Gastrocnemius medialis (tissue), 4 donors: ENCODE data around the gene SLC39A11.

ENCODE experiments used
- POLR2A ChIP-seq, 2 donors: fragments of 450-650 bp; IDR thresholded peaks; one replicate each; pipeline ENCODE4 v1.6.1; 2017; ENCODE audit warnings: antibody characterized with exemption in 2 of 2, mild to moderate bottlenecking in 2 of 2, moderate library complexity in 2 of 2
- TF ChIP-seq, protein P1 (sequence below), 5 experiments: fragments of 450-650 bp in 3 of 5; fragments of 200-600 bp in 2 of 5; sonication (generic) in 2 of 5; IDR thresholded peaks in 4 of 5; conservative IDR thresholded peaks in 1 of 5; 1 replicate in 4 of 5; 2 replicates in 1 of 5; pipeline ENCODE4 v1.5.1; 2016 to 2019; ENCODE audit warnings: antibody characterized with exemption in 5 of 5, mild to moderate bottlenecking in 3 of 5, moderate library complexity in 3 of 5

DNA sequence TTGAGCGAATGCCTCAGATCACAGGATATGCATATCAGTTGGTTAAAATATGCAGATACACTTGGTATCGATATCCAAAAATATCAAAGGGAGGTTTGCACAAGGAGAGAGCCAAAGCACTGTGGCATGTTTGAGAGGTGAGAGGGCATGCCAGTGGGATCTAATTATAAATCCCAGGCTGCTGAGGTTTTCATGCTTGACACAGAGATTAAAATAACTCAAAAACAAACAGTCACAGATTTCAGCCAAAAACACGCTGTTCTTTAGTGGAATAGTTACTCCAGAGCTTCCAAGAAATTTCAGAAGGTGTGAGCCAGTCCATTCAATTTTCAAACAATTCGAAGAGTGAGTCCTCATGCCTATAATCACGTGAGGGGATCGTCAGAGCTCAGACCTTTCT, 493.8 kb downstream of the SLC39A11 start:
- no peak for TF ChIP-seq POLR2A (IDR thresholded peaks at IDR 0.05)
- TF ChIP-seq, protein P1, sequence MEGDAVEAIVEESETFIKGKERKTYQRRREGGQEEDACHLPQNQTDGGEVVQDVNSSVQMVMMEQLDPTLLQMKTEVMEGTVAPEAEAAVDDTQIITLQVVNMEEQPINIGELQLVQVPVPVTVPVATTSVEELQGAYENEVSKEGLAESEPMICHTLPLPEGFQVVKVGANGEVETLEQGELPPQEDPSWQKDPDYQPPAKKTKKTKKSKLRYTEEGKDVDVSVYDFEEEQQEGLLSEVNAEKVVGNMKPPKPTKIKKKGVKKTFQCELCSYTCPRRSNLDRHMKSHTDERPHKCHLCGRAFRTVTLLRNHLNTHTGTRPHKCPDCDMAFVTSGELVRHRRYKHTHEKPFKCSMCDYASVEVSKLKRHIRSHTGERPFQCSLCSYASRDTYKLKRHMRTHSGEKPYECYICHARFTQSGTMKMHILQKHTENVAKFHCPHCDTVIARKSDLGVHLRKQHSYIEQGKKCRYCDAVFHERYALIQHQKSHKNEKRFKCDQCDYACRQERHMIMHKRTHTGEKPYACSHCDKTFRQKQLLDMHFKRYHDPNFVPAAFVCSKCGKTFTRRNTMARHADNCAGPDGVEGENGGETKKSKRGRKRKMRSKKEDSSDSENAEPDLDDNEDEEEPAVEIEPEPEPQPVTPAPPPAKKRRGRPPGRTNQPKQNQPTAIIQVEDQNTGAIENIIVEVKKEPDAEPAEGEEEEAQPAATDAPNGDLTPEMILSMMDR (IDR thresholded peaks at IDR 0.05 in 4 of 5, conservative IDR thresholded peaks at IDR 0.05 in 1 of 5), result no peak
